C4-2B (cell line): ENCODE results near the gene NPLOC4.

Experiments
- CTCF ChIP-seq: fragments of 450-650 bp; conservative IDR thresholded peaks from 2 replicates; pipeline ENCODE4 v1.5.1; 2017; ENCODE audit warnings: mild to moderate bottlenecking
- ZFX ChIP-seq: fragments of 450-650 bp; IDR thresholded peaks from 2 replicates; pipeline ENCODE4 v1.6.1; 2017

- no peak for TF ChIP-seq CTCF
- no peak for TF ChIP-seq ZFX
Observed at GRCh38 chr17:81644976-81645952, 8.4 kb upstream of the NPLOC4 start.
